GM23338 (cell line): Measurements from ENCODE around the gene CRYBG2. TPM values are rescaled to one million over a fixed set of nuclear protein-coding genes. Genes with fewer than 3 reads are reported as not detected.
A peak's percentile ranks its signal among the peaks of the same experiment; 100 is the strongest.
"Not testable (repeated sequence)": the region's sequence is repeated elsewhere in the genome, so short reads cannot be mapped to it uniquely, and the experiment has no call there.

Source experiments
- ATAC-seq: fragments of 200-7000 bp; cut with Tn5 transposase; 3 replicates; pipeline ENCODE4 v1.9.1; 2020
- DNase-seq: peaks from one replicate; pipeline ENCODE4 v3.0.0-alpha.2; 2015; ENCODE audit warnings: low spot score
- H2AFZ ChIP-seq: fragments of 200-600 bp; sonication (generic); 2 replicates; pipeline ENCODE4 v1.8.0; 2016; ENCODE audit warnings: antibody characterized with exemption, mild to moderate bottlenecking, moderate library complexity
- H3F3A ChIP-seq: fragments of 200-600 bp; sonication (generic); replicated peaks from 2 replicates; pipeline ENCODE4 v1.8.0; 2017; ENCODE audit warnings: antibody characterized with exemption, mixed run types, low read depth
- H3K27ac ChIP-seq: fragments of 200-600 bp; sonication (generic); 2 replicates; pipeline ENCODE4 v1.6.1; 2016; ENCODE audit warnings: low read depth
- H3K27me3 ChIP-seq: fragments of 200-600 bp; sonication (generic); 2 replicates; pipeline ENCODE4 v1.8.0; 2016; ENCODE audit warnings: mild to moderate bottlenecking, mixed run types, moderate library complexity; ENCODE audit not compliant: insufficient read depth
- H3K36me3 ChIP-seq: fragments of 200-600 bp; sonication (generic); 2 replicates; pipeline ENCODE4 v1.8.0; 2016; ENCODE audit warnings: mild to moderate bottlenecking; ENCODE audit not compliant: insufficient read depth
- H3K4me1 ChIP-seq: fragments of 200-600 bp; sonication (generic); 2 replicates; pipeline ENCODE4 v1.8.0; 2016; ENCODE audit warnings: mild to moderate bottlenecking, moderate library complexity; ENCODE audit not compliant: insufficient read depth
- H3K4me2 ChIP-seq: fragments of 200-600 bp; sonication (generic); 2 replicates; pipeline ENCODE4 v1.7.1; 2017; ENCODE audit warnings: mixed run types
- H3K4me3 ChIP-seq: fragments of 200-600 bp; sonication (generic); 2 replicates; pipeline ENCODE4 v1.6.1; 2016; ENCODE audit warnings: mixed run types
- H3K79me2 ChIP-seq: fragments of 200-600 bp; sonication (generic); replicated peaks from 2 replicates; pipeline ENCODE4 v1.8.0; 2017; ENCODE audit warnings: mild to moderate bottlenecking; ENCODE audit not compliant: insufficient read depth
- H3K9me2 ChIP-seq: fragments of 200-600 bp; sonication (generic); 2 replicates; pipeline ENCODE4 v1.8.0; 2017; ENCODE audit not compliant: insufficient read depth
- H4K20me1 ChIP-seq: fragments of 200-600 bp; sonication (generic); replicated peaks from 2 replicates; pipeline ENCODE4 v1.8.0; 2017; ENCODE audit warnings: mild to moderate bottlenecking; ENCODE audit not compliant: insufficient read depth
- H3K27ac Mint-ChIP-seq: 2 replicates; pipeline ENCODE4 v1.8.0; 2020; ENCODE audit warnings: inconsistent platforms, mild to moderate bottlenecking, moderate library complexity, mixed read lengths
- H3K27me3 Mint-ChIP-seq: 3 replicates; pipeline ENCODE4 v1.8.0; 2022; ENCODE audit warnings: low read depth, mild to moderate bottlenecking, moderate library complexity, mixed read lengths, inconsistent platforms; ENCODE audit not compliant: insufficient read depth, poor library complexity
- H3K36me3 Mint-ChIP-seq: 3 replicates; pipeline ENCODE4 v1.8.0; 2021; ENCODE audit warnings: low read depth, mild to moderate bottlenecking, inconsistent platforms, moderate library complexity, mixed read lengths
- H3K4me1 Mint-ChIP-seq: 3 replicates; pipeline ENCODE4 v1.8.0; 2020; ENCODE audit warnings: mild to moderate bottlenecking, inconsistent platforms, mixed read lengths
- H3K4me3 Mint-ChIP-seq: 3 replicates; pipeline ENCODE4 v1.8.0; 2021; ENCODE audit warnings: moderate library complexity, mild to moderate bottlenecking, inconsistent platforms, mixed read lengths
- H3K9me3 Mint-ChIP-seq: 3 replicates; pipeline ENCODE4 v1.8.0; 2020; ENCODE audit warnings: moderate library complexity, mild to moderate bottlenecking, inconsistent platforms, mixed read lengths
- CREB1 ChIP-seq: fragments of 250-450 bp; sonication (Bioruptor Pico); IDR thresholded peaks from 2 replicates; pipeline ENCODE4 v1.5.0; 2020; ENCODE audit warnings: low read depth, mild to moderate bottlenecking, moderate library complexity
- EZH2 ChIP-seq: fragments of 200-600 bp; sonication (generic); IDR thresholded peaks from one replicate; pipeline ENCODE4 v1.8.0; 2017; ENCODE audit warnings: antibody characterized with exemption, mild to moderate bottlenecking, low read depth; ENCODE audit not compliant: unreplicated experiment
- EZH2phosphoT487 ChIP-seq: fragments of 200-600 bp; sonication (generic); IDR thresholded peaks from one replicate; pipeline ENCODE4 v1.8.1; 2018; ENCODE audit warnings: antibody characterized with exemption; ENCODE audit not compliant: unreplicated experiment
- JUNB ChIP-seq: IDR thresholded peaks from one replicate; pipeline ENCODE4 v1.6.1; 2016; ENCODE audit warnings: antibody characterized with exemption; ENCODE audit not compliant: unreplicated experiment
- NANOG ChIP-seq: IDR thresholded peaks from 2 replicates; pipeline ENCODE4 v1.6.1; 2016; ENCODE audit warnings: antibody characterized with exemption, borderline replicate concordance
- STAT1 ChIP-seq: IDR thresholded peaks from one replicate; pipeline ENCODE4 v1.6.1; 2016; ENCODE audit warnings: antibody characterized with exemption; ENCODE audit not compliant: unreplicated experiment
- ZNF114 ChIP-seq: fragments of 250-450 bp; sonication (Bioruptor Pico); IDR thresholded peaks from 2 replicates; pipeline ENCODE4 v1.5.0; 2020; ENCODE audit warnings: mild to moderate bottlenecking, moderate library complexity
- ZNF331 ChIP-seq: fragments of 250-450 bp; sonication (Bioruptor Pico); IDR thresholded peaks from 2 replicates; pipeline ENCODE4 v1.5.0; 2020; ENCODE audit warnings: low read depth, mild to moderate bottlenecking, moderate library complexity
- polyA plus RNA-seq: library from polyadenylated mRNA; unstranded; fragments of >200 nt; fragmentation: Nextera tagmentation; extraction: Ambion mirVana; gene quantifications from 2 replicates; pipeline ENCODE4 v1.2.1, GENCODE V29; 2016
- total RNA-seq: library from RNA; depleted of rRNA; stranded (reverse); fragments of >200 nt; shearing (Covaris generic); gene quantifications from 2 replicates; pipeline ENCODE4 v1.2.3, GENCODE V29; 2014
- TF ChIP-seq, protein P1 (sequence below), 2 experiments: fragments of 200-600 bp in 1 of 2; sonication (generic) in 1 of 2; conservative IDR thresholded peaks; 2 replicates each; pipeline versions ENCODE4 v1.5.1 to v1.6.1; 2016 to 2017; ENCODE audit warnings: antibody characterized with exemption in 2 of 2, low read depth in 2 of 2, mild to moderate bottlenecking in 2 of 2, moderate library complexity in 1 of 2
- TF ChIP-seq, protein P2 (sequence below): IDR thresholded peaks from 2 replicates; pipeline ENCODE4 v1.6.1; 2016; ENCODE audit warnings: antibody characterized with exemption

Gene CRYBG2
- total and polyA plus RNA-seq, 2 experiments from 2014 or later: 17.6 to 18.4 TPM

DNA sequence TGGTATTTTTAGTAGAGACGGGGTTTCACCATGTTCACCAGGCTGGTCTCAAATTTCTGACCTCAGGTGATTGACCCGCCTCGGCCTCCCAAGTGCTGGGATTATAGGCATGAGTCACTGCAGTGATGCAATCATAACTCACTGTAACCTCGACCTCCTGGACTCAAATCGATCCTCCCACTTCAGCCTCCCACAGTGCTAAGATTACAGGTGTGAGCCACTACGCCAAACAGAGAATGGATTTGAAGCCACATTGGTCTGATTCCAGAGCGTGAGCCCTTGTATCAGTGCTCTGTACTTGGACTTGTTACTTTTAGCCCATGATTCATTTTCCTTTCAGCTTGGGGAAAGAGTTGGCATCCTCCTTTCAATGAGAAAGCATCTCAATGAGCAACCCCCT lies 33.5 kb upstream of the CRYBG2 start:
- no peaks in the 10 kb centered on the region for H3K79me2 ChIP-seq
- H3K4me2 ChIP-seq: no peak overlapping the region
- no peak overlapping the region for H3K27ac ChIP-seq
- no peak overlapping the region for H2AFZ ChIP-seq
- Mint-ChIP-seq H3K4me1 (peaks cover 24% of the 10 kb centered on the region), H3K4me3 (no peak overlapping the region), H3K9me3 (no peaks in the 10 kb centered on the region; the same call in 2 of the 3 replicates), H3K27ac (no peak overlapping the region), H3K27me3 (peaks cover 10% of the 10 kb centered on the region), H3K36me3 (no peaks in the 10 kb centered on the region)
- H3K9me2 ChIP-seq: no peaks in the 10 kb centered on the region
- ATAC-seq (no peak), DNase-seq (no peak)
- no peaks in the 10 kb centered on the region for H3F3A ChIP-seq
- H4K20me1 ChIP-seq: no peaks in the 10 kb centered on the region
- H3K4me1 ChIP-seq: peaks cover 15% of the 10 kb centered on the region
- no peak overlapping the region for H3K4me3 ChIP-seq
- no peaks in the 10 kb centered on the region for H3K27me3 ChIP-seq
- H3K36me3 ChIP-seq: no peaks in the 10 kb centered on the region
- no peak for TF ChIP-seq STAT1

DNA sequence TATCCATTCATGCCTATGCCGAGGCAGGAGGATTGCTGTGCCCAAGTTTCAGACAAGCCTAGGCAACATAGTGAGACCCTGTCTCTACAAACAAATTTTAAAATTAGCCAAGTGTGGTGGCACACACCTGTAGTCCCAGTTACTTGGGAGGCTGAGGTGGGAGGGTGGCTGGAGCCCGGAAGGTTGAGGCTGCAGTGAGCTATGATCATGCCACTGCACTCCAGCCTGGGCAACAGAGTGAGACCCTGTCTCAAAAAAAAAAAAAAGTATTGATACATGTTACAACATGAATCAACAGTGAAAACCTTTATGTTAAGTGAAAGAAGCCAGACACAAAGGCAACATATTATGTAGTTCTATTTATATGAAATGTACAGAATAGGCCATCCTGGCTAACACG lies 31.1 kb upstream of the CRYBG2 start:
- not testable (repeated sequence) for H3K27ac ChIP-seq, H3K4me1 ChIP-seq, H3K36me3 ChIP-seq, H3K79me2 ChIP-seq, H3K9me2 ChIP-seq, H3K4me2 ChIP-seq, H3K4me3 Mint-ChIP-seq, H3K27ac Mint-ChIP-seq, H3K27me3 ChIP-seq, H3F3A ChIP-seq, DNase-seq, H3K27me3 Mint-ChIP-seq, ATAC-seq, H2AFZ ChIP-seq, H3K9me3 Mint-ChIP-seq, H3K4me3 ChIP-seq, H4K20me1 ChIP-seq, H3K36me3 Mint-ChIP-seq, H3K4me1 Mint-ChIP-seq

DNA sequence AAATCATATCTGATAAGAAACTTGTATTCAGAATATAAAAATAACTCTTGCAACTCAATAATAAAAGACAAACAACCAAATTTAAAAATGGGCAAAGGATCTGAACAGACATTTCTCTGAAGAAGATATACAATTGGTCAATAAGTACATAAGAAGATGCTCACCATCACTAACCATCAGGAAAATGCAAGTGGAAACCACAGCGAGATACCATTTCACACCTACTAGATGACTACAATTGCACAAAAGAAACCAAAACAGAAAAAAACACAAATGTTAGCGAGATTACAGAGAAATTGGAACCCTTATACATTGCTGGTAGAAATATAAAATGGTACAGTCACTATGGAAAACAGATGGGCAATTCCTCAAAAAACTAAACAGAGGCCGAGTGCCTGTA lies 30.1 kb upstream of the CRYBG2 start:
- Histone ChIP-seq H3K4me2 (no peak overlapping the region), H3F3A (no peaks in the 10 kb centered on the region), H3K9me2 (no peaks in the 10 kb centered on the region), H3K27ac (no peak overlapping the region), H3K4me3 (no peak overlapping the region), H4K20me1 (no peaks in the 10 kb centered on the region), H3K36me3 (no peaks in the 10 kb centered on the region), H2AFZ (peak overlapping the region; percentile 80), H3K4me1 (no peaks in the 10 kb centered on the region), H3K79me2 (no peaks in the 10 kb centered on the region), H3K27me3 (no peaks in the 10 kb centered on the region)
- peaks cover 2% of the 10 kb centered on the region for H3K27me3 Mint-ChIP-seq
- TF ChIP-seq EZH2 (no peak), EZH2phosphoT487 (no peak), STAT1 (no peak), NANOG (no peak), JUNB (no peak), ZNF331 (CRISPR knock-in tag) (no peak), ZNF114 (CRISPR knock-in tag) (no peak), CREB1 (CRISPR knock-in tag) (no peak)
- TF ChIP-seq, protein P1, sequence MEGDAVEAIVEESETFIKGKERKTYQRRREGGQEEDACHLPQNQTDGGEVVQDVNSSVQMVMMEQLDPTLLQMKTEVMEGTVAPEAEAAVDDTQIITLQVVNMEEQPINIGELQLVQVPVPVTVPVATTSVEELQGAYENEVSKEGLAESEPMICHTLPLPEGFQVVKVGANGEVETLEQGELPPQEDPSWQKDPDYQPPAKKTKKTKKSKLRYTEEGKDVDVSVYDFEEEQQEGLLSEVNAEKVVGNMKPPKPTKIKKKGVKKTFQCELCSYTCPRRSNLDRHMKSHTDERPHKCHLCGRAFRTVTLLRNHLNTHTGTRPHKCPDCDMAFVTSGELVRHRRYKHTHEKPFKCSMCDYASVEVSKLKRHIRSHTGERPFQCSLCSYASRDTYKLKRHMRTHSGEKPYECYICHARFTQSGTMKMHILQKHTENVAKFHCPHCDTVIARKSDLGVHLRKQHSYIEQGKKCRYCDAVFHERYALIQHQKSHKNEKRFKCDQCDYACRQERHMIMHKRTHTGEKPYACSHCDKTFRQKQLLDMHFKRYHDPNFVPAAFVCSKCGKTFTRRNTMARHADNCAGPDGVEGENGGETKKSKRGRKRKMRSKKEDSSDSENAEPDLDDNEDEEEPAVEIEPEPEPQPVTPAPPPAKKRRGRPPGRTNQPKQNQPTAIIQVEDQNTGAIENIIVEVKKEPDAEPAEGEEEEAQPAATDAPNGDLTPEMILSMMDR (conservative IDR thresholded peaks at IDR 0.05; ENCODE audit: low read depth in 2 of 2): no peak
- TF ChIP-seq, protein P2, sequence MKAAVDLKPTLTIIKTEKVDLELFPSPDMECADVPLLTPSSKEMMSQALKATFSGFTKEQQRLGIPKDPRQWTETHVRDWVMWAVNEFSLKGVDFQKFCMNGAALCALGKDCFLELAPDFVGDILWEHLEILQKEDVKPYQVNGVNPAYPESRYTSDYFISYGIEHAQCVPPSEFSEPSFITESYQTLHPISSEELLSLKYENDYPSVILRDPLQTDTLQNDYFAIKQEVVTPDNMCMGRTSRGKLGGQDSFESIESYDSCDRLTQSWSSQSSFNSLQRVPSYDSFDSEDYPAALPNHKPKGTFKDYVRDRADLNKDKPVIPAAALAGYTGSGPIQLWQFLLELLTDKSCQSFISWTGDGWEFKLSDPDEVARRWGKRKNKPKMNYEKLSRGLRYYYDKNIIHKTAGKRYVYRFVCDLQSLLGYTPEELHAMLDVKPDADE: no peak
- no peak for ATAC-seq
- H3K4me3 Mint-ChIP-seq: no peak overlapping the region
- H3K4me1 Mint-ChIP-seq: peaks cover 5% of the 10 kb centered on the region; the same call in 2 of the 3 replicates
- DNase-seq: no peak
- H3K36me3 Mint-ChIP-seq: no peaks in the 10 kb centered on the region
- H3K9me3 Mint-ChIP-seq: no peaks in the 10 kb centered on the region; the same call in 2 of the 3 replicates
- H3K27ac Mint-ChIP-seq: no peak overlapping the region
